NCI-H2196 treated with DMSO at 0.1 percent for 48 hours (cell line): ENCODE measurements around the gene TMEM42.

Source experiments
- DNase-seq: peaks from one replicate; lab custom pipeline; 2025; ENCODE audit not compliant: unreplicated experiment; lab: John Stamatoyannopoulos, UW

TMEM42 gene

DNA sequence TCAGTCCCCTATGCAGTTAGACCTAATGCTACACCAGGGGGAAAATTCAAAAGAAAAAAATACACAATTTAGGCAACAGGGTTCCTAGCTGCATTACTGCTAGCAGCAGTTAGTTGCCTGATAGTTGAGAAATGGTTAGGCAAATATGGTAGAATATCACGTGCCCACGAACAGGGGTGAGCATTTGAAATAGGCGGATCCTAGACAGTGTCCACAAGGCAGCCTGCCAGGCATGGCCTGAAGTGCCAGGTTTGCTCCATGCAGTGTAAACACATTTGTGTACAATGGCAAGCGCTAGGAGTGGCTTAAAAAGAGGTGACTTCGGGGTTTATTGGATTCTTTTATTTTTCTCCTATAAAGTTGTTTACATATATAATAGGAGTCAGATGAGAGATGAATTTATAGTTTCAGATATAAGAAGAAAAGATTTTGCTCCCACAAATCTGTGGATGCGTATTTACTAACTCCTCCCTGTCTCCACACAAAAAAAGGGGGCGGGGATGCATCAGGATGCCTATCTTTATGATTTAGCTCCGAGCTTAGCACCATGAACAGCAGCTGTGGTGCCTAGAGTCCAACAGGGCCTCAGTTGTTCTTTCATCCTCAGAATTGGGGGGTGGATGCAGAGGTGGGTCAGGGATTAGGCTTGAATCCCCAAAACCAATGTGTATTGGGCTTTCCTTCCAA, 8.8 kb downstream of the TMEM42 start:
- DNase-seq: peak; percentile 55

DNA sequence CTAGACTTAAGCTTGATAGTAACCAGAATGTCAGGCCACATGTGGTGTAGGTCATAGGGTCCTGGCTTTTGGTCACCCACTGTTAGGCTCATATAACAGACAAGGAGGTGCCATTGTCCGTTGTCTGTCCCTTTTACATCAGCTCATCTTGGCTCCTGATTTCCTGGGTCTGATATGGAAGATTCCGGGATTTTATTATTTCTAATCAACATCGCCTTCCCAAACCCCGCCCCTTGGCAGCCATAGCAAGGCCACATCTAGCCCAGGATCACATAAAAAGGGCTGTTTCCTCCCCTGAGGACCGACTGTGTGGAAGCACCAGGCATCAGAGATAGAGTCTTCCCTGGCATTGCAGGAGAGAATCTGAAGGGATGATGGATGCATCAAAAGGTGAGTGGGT, 12.6 kb downstream of the TMEM42 start, which contains the start of gene TGM4:
TSS of gene TGM4 (plus strand) at position 301 of the 400 bp plus-strand sequence. CDS start at position 372, 71 bp downstream.
- no peak for DNase-seq

DNA sequence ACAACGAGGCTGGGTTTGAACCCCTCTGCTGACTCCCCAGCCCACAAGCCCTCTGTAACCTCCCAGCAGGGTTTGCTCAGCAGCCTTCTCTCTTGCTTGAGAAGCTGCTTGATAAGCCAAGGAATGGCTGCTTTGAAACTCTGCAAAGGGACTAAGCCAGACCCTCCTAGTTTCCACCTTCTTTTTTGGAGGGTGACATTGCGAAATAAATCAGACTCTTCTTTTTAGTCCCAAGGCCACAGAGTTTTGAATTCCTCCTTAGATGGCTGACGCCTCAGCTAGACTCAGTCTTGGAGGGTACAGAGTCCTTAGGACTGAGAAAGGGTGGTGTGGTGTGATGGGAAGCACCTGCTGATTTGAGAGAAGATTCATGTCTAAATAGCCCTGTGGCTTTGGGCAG, 13.9 kb downstream of the TMEM42 start:
- DNase-seq: no peak

DNA sequence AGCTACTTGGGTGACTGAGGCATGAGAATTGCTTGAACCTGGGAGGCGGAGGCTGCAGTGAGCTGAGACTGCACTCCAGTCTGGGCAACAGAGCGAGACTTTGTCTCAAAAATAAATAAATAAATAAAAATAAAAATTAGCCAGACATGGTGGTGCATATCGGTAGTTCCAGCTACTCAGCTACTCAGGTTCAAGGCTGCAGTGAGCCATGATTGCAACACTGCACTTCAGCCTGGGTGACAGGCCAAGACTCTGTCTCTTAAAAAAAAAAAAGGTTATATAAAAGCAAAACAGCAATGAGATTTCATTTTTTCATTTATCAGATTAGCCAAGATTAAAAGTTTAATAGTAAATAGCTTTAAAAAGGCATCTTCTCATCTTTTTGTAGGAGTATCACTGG, 15.6 kb downstream of the TMEM42 start:
- DNase-seq: no peak

DNA sequence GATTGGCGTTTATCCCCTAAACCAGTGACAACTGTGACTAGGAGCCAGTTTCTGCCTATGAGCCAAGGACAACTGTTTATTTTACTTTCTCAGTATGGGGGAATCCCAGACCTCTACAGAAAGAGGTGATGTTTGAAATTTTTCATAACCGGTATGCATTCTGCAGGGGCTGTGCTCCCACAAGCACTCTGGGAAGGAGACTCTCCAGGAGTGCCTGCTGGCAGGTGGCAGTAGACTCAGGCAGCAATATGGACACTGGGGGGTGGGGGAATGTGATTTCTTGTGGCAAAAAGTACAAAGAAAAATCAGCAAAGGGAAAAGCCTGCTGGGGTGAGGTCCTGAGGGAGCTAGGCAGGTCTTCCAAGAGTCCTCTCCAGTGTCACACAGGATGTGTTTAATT, 18.6 kb downstream of the TMEM42 start:
- no peak for DNase-seq

DNA sequence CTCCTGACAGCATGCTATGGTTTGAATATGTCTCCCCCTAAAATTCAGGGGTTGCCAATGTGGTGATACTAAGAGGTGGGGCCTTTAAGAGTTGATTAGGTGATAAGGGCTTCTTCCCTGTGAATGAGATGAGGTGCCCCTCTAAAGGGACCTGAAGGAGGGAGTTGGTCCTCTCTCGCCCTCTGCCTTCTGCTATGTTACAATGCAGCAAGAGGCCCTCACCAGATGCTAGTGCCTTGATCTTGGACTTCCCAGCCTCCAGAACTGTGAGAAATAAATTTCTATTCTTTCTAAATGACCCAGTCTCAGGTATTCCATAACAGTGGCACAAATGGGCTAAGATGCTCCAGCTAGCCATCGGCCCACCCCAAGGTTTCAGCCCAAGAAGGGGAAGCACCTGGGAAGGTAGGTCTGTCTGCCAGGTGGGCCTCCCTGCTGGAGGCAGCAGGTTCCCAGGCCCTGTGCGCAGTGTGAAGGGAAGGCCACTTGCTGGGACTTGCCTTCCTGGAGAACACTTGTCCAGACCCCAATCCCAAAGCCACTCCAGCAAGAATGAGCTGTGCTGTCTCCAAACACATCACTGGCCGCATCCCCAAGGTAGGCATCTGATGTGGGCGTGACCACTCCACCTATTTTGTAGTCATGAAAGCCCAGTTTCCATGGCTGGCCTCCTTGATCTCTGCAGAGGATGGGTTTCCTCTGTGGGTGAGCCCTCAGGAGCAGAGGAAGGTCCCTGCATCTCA, 21.7 kb downstream of the TMEM42 start:
- DNase-seq: no peak

DNA sequence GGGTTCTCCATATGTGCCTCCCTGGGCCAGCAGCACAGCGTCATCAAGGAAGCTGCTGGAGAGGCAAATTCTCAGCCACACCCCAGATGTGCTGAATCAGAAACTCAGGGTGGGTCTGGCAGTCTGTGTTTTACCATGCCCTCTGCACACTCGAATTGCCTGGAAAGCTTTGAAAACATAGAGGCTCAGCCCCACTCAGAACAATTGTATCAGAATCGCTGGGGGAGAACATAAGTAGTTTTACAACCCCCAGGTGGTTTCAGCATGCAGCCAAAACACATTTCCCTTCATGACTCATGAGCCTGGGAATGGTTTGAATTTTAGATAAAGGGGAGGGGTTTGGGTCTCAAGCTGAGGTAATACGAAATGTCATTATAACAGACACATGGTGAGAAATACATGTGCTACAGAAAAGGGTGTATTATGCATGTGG, 22.3 kb downstream of the TMEM42 start:
- DNase-seq: no peak

DNA sequence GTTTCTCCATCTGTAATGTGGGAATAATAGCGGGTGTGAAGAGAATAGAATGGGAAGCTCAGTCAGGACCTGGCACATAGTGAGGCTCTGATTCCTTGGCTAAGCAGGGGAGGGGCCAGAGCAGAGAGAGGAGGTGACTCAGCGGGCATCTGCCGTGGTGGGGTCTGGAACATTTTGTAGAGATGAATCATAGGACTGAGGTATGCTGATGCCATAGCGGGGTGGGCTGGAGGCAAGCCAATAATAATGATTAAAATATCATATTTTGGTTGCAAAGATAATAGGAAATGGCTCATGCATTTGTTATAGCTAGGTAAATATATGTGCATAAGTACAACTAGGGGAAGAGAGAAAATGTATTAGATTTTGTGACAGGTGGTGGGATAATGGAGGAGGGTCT, 23.9 kb downstream of the TMEM42 start:
- no peak for DNase-seq

DNA sequence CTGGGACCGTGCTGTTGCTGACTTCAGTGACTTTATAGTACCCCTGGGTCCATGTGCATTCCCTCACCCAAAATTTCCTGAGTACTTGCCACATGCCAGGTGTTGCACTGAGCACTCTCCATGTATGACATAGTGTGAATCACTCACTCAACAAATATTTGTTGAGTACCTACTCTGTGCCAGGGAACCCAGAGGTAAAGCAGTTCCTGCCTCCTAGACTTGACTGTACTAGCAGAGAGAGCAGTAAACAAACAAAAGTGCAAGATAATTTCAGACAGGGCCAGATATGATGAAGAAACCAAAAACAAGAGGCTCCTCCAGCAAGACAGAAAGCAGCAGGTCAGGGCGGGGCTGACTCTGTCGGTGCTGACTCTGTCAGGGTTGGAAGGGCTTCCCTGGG, 24.8 kb downstream of the TMEM42 start:
- no peak for DNase-seq

DNA sequence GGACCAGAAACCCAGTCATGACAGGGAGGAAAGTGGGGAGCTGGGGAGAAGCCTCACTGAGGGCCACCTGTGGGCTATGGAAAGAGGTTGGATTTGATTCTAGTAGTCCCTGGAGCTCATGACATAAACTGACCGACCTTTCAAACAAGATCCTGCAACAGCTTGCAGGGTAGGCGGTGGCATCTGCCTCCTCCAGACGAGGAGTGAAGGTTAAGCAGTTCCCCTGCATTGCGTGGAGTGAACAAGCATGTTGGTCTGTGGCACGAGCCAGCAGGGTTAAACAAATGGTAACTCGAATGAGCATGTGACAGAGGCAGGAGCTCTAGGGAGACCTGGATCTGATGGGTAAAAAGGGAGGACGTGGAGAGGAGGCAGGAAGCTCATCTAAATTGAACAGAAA, 25.4 kb downstream of the TMEM42 start:
- DNase-seq: no peak

DNA sequence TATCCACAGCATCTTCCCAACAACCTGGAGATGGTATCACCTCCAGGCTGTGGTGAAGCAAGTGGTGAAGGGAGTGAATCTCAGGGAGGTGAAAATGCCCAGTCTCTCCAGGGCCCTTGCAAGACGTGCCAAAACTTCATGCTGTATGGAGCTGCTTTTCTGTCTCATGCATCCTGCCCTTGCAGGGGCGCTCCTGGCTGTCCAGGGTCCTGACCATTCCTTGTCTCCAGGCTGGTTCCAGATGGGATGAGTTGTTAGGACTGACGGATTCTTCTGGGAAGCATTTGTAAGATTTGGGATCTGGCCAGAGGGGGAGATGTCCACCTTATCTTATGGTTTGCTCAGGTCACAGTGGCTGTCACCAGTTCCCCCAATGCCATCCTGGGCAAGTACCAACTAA, 28.5 kb downstream of the TMEM42 start:
- no peak for DNase-seq

DNA sequence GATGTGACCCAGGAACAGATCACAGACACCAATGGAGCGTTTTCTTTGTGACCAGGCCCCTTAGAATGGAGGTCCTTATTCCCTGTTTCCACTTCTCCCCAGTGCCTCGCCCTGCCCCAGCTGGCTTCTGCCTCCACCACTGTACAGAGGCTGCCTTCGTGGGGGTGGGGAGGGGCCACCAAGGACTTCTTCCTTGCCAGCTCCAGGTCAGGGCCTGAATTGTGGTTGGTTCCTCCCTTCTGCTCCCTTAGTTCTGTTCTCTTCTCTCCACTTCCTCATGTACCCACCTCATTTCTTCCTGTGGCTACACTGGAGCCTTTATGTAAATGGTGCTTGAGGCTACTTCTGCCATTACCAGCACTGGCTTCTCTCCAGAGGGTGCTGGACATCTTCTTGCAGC, 29.1 kb downstream of the TMEM42 start:
- no peak for DNase-seq

DNA sequence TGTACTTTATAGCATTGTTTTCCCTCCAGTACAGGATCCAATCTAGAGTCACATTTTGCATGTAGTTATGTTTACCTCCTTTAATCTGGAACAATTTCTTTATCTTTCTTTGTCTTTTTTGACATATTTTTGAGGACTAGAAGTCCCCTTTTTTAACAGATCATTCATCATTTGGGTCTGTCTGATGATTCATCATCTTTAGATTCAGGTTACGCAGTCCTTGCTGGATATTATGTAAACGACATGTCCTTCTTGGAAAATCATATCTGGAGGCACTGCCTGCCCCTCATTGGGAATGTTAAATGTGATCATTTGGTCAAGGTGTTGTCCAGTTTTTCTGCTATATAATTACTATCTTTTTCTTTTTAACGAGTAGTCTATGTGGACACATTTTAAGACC, 31.0 kb downstream of the TMEM42 start:
- DNase-seq: no peak

DNA sequence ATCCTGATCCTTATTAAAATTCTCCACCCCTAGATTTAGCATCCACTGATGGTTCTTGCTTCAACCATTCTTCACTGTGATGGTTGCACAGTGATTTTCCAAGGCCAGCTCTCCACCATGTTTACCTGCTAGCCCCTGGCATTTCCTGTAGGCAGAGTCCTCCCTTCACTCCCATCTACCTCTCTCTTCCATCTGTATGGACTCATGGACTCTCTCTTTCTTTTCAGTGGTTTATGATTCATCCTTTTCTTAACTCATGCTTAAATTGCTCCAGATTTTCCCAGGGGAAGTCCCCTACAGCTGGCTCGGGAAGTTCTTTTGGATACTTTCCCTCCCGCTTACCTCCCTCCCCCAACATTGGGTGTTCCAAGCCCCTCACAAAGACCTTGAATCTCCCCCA, 31.4 kb downstream of the TMEM42 start:
- no peak for DNase-seq

DNA sequence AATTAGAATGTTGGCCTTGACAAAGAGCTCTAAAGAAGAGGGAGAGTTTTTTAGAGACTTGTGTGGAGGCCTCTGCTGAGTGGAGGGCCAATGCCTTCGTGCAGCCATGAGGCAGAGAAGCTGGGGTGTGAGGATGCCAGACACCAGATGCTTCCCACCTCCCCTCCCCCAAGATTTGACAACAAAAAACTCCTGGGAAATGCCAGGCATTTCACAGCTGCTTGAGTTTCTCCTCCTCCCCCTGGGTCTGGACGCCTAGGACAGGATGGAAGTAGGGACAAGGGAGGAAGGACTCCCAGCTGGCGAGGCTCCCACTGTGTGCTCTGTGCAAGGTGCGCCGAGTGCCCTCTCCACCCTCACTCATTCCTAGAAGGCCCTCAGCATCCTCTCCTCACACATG, 32.8 kb downstream of the TMEM42 start:
- DNase-seq: no peak

DNA sequence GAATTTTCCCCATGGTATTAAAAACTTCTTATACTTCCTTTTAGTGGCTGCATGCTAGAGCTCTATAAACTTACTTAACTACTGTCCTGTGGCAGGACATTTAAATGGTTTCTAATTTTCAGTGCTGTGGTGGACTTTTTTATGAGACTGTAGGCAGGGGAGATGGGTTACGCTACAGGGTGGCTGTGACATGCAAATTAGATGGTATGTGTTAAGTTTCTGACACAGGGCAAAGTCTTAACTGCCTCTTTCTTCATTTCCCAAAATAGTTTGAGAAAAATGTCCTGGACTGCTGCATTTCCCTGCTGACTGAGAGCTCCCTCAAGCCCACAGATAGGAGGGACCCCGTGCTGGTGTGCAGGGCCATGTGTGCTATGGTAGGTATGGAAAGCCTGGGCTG, 34.7 kb downstream of the TMEM42 start:
- DNase-seq: no peak

DNA sequence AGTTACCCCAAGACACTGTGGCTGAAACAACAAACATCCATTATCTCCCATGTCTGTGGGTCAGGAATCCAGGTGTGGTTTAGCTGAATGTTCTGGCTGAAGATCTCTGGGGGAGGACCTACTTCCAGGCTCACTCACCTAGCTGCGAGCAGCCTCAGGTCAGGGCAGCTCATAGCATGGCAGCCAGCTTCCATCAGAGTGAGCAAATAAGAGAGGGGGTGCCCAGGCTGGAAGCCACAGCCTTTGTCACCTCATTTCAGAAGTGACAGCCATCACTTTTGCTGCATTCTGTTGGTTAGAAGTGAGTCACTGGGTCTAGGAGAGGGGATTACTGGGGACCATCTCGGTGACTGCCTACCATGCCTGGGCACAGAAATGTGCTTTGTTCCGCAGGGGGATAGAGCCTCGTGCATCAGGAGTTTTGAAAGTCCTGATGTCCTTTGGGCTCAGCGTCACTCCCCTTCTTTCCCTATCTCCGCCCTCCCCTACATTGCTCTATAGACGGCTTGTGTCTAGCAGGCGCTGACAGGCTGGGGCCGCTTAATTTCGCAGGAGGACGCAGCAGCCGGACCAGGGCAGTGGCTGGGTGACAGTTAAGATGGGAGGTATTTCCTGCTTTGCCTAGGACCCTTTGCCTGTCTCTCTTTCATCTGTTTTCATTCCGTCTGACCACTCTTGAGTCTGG, 38.1 kb downstream of the TMEM42 start:
- no peak for DNase-seq

DNA sequence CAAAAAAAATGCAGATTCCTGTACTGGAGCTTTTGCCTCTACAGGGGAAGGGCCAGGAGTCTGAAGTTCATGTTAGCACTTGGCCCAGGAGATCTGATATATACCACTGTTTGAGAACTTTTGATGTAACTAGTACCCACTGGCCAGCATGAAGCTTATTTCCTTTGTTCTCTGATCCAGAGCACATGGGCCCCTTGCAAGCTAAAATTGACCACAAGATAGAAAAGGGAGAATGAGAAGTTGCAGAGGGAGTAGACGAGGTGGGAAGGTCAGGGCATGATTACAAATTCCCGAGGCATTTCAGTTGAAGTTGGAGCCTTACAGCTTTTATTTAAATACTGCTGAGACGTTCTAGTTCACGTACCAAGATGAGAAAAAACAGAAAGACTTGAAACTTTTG, 40.9 kb downstream of the TMEM42 start:
- DNase-seq: no peak

DNA sequence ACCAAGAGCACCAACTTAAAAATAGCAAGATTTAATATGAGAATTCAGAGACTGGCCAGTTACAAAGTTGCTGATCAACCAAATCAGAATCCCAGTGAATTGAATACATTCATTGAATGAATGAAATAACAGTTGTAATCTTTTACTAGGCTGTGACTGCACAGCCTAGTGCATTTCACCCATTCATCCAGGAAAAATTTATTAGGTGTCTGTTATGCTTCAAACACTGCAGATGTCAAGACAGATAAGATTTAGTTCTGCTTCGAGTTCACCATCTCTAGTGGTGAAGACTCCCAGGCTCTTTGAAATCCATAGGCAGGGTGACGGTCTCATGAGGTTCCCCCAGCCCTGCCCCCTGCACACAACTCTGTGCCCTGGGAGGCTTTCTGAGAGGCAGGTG, 41.6 kb downstream of the TMEM42 start:
- no peak for DNase-seq

DNA sequence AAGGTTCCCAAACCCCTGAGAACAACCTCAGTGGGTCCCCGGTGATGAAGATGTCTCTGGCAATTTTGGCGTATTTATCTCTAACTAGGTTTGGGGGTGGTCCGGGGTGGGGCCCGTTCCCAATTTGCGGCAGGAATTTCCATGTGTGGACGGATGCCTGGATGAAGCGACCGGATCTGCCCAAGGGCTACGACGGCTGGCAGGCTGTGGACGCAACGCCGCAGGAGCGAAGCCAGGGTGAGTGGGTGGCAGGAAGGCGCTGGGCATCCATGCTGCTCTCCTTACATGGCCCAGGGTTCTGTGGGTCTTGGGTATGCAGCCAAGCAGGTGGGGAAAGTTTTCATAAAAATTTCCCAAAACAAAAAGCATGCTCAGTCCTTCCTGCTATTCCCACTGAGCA, 42.0 kb downstream of the TMEM42 start:
- DNase-seq: no peak

DNA sequence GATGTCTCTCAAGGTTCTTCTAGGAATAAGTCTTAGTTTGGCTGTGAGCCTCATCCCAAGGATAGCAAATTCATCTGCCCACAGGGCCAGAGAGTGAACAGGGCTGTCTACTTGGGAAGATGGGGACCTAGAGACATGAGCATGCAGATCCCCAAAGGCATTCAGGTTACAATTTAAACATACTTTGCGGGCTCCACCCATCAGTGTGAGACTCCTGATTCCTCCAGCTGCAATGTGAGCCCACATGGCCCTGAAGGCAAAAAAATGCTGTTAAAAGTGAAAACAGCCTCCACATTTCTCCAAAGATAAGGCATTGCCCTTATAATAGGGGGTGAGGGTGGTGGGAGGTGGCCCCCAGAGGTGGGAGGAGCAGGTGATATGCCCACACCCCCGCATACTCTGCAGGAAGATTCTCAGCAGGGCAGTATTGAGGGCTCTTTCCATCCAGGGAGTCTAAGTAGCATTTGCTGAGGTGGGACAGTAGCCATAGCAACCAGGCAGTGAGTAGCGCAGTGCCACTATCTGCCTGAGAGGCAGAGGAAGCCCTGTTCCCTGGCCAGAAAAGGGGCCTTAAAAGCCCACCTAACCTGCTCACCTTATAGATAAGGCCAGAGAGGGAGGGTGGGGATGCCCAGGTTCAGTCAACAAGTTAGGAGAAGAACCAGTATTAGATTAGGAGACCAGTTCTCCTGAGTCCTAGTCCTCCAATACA, 43.9 kb downstream of the TMEM42 start:
- DNase-seq: no peak

DNA sequence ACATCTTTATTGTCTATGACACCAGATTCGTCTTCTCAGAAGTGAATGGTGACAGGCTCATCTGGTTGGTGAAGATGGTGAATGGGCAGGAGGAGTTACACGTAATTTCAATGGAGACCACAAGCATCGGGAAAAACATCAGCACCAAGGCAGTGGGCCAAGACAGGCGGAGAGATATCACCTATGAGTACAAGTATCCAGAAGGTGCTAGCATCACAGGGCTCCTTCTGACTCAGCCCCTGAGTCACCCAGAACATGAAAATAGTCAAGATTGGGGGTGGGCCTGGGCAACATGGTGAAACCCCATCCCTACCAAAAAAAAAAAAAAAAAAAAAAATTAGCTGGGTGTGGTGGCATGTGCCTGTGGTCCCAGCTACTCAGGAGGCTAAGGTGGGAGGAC, 45.3 kb downstream of the TMEM42 start:
- no peak for DNase-seq
